Stomach (tissue), 9 donors: ENCODE data around the gene KRT15. TPM values are rescaled to one million over a fixed set of nuclear protein-coding genes. Genes with fewer than 3 reads are reported as not detected.

Source experiments
- DNase-seq, 2 donors: peaks; one replicate each; pipeline versions ENCODE4 v3.0.0 to v3.0.0-alpha.2; 2013 to 2019
- H3K27ac ChIP-seq, 5 donors: fragments of 200-600 bp in 4 of 5; sonication (generic) in 4 of 5; one replicate each; pipeline ENCODE4 v1.5.1; 2013 to 2019; ENCODE audit warnings: mild to moderate bottlenecking in 1 of 5, moderate library complexity in 1 of 5
- H3K27me3 ChIP-seq, 3 donors: fragments of 200-600 bp; sonication (generic); one replicate each; pipeline ENCODE4 v1.5.1; 2017 to 2019; ENCODE audit warnings: mixed run types in 1 of 3
- H3K36me3 ChIP-seq, 4 donors: fragments of 200-600 bp; sonication (generic); 1 replicate in 3 of 4; 2 replicates in 1 of 4; pipeline ENCODE4 v1.5.1; 2016 to 2019
- H3K4me1 ChIP-seq, 4 donors: fragments of 200-600 bp; sonication (generic); one replicate each; pipeline ENCODE4 v1.5.1; 2016 to 2019
- H3K4me3 ChIP-seq, 4 donors: fragments of 200-600 bp; sonication (generic) in 3 of 4; one replicate each; pipeline ENCODE4 v1.5.1; 2016 to 2019; ENCODE audit warnings: mild to moderate bottlenecking in 1 of 4
- H3K9me3 ChIP-seq, 4 donors: fragments of 200-600 bp; sonication (generic); one replicate each; pipeline ENCODE4 v1.5.1; 2016 to 2019
- EP300 ChIP-seq: sonication (generic); formaldehyde crosslinking; IDR thresholded peaks from one replicate; pipeline ENCODE4 v1.6.1; 2017; ENCODE audit warnings: antibody characterized with exemption
- POLR2A ChIP-seq, 4 donors: fragments of 450-650 bp; IDR thresholded peaks; one replicate each; pipeline ENCODE4 v1.6.1; 2016; ENCODE audit warnings: antibody characterized with exemption in 4 of 4, control low read depth in 2 of 4, mild to moderate bottlenecking in 1 of 4, moderate library complexity in 1 of 4
- POLR2AphosphoS5 ChIP-seq, 3 donors: sonication (generic); formaldehyde crosslinking; IDR thresholded peaks; one replicate each; pipeline ENCODE4 v1.6.1; 2016; ENCODE audit warnings: antibody characterized with exemption in 3 of 3
- WGBS, 5 donors: extraction: QIAGEN DNeasy Blood & Tissue Kit in 3 of 5; methylation state at CpG; one replicate each; pipeline versions ENCODE4 v1.1.5 to v1.1.7; 2013 to 2018; 5-methylcytosine and 5-hydroxymethylcytosine counted together
- intact Hi-C: fragments of 100-400 bp; cut with DNase I; formaldehyde crosslinking; loops from one replicate; pipeline ENCODE4 v1.15.1; 2023; ENCODE audit warnings: low total_unique reads
- polyA plus RNA-seq, 3 donors: library from polyadenylated mRNA; stranded (reverse); fragments of 200-250 nt; gene quantifications; one replicate each; pipeline ENCODE4 v1.2.3, GENCODE V29; 2013
- total RNA-seq, 5 donors: library from RNA; depleted of rRNA; stranded (reverse); fragments of >200 nt; gene quantifications; one replicate each; pipeline versions ENCODE4 v1.1.0 to v1.2.3, GENCODE V29; 2014 to 2016
- TF ChIP-seq, protein P1 (sequence below), 7 experiments: fragments of 450-650 bp in 4 of 7; fragments of 200-600 bp in 3 of 7; sonication (generic) in 3 of 7; IDR thresholded peaks; one replicate each; pipeline ENCODE4 v1.5.1; 2016 to 2019; ENCODE audit warnings: antibody characterized with exemption in 7 of 7, control low read depth in 2 of 7, mild to moderate bottlenecking in 1 of 7
- donor health status: healthy with polysubstance abuse.
- donor health status: Bipolar disorder and iron deficiency.
- donor health status: healthy.

Gene KRT15
- total and polyA plus RNA-seq, 8 donors = 1.4 to 3,416 (median 2.6) TPM; not detected in 1

DNA sequence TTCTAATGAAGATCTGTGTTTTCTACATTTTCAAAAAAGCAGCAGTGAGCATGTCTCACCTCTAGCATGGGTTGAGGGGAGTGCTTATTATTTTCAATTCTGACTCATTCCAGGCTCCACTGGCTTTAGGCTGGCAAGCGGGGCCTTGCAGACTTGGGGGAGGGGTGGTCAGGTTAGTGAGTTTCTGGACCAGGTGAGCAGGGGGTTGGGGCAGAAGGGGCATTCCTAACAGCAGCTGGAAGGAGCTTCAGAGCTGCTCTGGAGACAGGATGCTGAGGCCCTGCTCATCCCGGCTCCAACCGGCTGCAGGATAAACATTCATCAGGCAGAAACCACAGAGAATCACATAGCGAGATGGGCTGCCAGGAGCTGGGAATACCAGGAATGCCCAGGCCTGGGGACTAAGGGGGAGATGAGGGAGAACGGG is 19.9 kb upstream of the KRT15 start:
- no peak overlapping the region for H3K4me3 ChIP-seq
- peaks cover 0 to 4% (median 0%) of the 10 kb centered on the region in 4 donors for H3K4me1 ChIP-seq
- intact Hi-C loops = no loop called here
- H3K27ac ChIP-seq = no peak overlapping the region
- TF ChIP-seq POLR2AphosphoS5 (IDR thresholded peaks at IDR 0.05) = no peak
- TF ChIP-seq EP300 = no peak
- TF ChIP-seq, protein P1, sequence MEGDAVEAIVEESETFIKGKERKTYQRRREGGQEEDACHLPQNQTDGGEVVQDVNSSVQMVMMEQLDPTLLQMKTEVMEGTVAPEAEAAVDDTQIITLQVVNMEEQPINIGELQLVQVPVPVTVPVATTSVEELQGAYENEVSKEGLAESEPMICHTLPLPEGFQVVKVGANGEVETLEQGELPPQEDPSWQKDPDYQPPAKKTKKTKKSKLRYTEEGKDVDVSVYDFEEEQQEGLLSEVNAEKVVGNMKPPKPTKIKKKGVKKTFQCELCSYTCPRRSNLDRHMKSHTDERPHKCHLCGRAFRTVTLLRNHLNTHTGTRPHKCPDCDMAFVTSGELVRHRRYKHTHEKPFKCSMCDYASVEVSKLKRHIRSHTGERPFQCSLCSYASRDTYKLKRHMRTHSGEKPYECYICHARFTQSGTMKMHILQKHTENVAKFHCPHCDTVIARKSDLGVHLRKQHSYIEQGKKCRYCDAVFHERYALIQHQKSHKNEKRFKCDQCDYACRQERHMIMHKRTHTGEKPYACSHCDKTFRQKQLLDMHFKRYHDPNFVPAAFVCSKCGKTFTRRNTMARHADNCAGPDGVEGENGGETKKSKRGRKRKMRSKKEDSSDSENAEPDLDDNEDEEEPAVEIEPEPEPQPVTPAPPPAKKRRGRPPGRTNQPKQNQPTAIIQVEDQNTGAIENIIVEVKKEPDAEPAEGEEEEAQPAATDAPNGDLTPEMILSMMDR (IDR thresholded peaks at IDR 0.05) = no peak
- no peak for TF ChIP-seq POLR2A (IDR thresholded peaks at IDR 0.05)
- H3K9me3 ChIP-seq = no peaks in the 10 kb centered on the region
- DNase-seq = peak in 1 of 2 donors; percentile 47
- 71 to 83% (median 77%) methylated on average over 5 of the region's 5 CpGs for WGBS, 5 donors
- H3K27me3 ChIP-seq = peaks cover 0 to 21% (median 4%) of the 10 kb centered on the region in 3 donors
- no peaks in the 10 kb centered on the region for H3K36me3 ChIP-seq

DNA sequence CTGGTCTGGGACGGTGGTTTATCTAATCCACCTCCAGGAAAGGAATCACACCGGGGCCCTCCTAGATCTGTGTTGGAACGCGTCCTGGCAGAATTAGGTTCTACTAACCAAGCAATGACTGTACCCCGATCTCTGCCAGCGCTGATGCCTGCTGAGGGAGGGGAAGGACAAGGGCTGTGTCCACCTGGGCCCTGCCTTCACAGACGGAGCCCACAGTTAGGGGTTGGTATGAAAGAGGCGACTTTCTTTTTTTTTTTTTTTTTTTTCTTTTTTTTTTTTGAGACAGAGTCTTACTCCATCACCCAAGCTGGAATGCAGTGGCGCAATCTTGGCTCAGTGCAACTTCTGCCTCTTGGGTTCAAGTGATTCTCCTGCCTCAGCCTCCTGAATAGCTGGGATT is 19.3 kb upstream of the KRT15 start:
- intact Hi-C loops = no loop called here
- no peak for DNase-seq
- TF ChIP-seq POLR2AphosphoS5 (IDR thresholded peaks at IDR 0.05) (no peak), EP300 (no peak), POLR2A (IDR thresholded peaks at IDR 0.05) (no peak)
- TF ChIP-seq, protein P1 (IDR thresholded peaks at IDR 0.05) = no peak
- Histone ChIP-seq H3K9me3 (no peaks in the 10 kb centered on the region), H3K36me3 (no peaks in the 10 kb centered on the region), H3K27me3 (peaks cover 0 to 23% (median 4%) of the 10 kb centered on the region in 3 donors), H3K4me1 (peaks cover 0 to 4% (median 0%) of the 10 kb centered on the region in 4 donors), H3K27ac (no peak overlapping the region), H3K4me3 (no peak overlapping the region)
- 85 to 93% (median 88%) methylated on average over 8 to 9 of the region's 9 CpGs for WGBS, 5 donors

DNA sequence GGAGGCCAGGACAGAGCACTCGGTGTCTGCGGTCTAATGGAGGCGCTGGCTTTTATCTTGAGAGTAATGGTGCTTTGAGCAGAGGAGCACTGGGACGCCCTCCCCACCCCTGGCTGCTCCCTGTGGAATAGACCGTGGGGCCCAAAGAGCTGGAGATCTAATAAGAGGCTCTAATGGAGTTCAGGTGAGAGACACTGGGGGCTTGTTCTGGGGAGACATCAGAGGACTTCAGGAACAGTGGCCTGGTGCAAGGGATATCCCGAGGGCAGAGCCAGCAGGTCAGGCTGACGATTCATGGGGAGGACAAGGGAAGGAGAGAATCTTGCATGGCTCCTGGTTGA is 18.9 kb upstream of the KRT15 start:
- intact Hi-C loops = no loop called here
- Histone ChIP-seq H3K4me1 (peaks cover 0 to 4% (median 0%) of the 10 kb centered on the region in 4 donors), H3K36me3 (no peaks in the 10 kb centered on the region), H3K4me3 (no peak overlapping the region), H3K27ac (no peak overlapping the region), H3K27me3 (peaks cover 0 to 23% (median 4%) of the 10 kb centered on the region in 3 donors), H3K9me3 (no peaks in the 10 kb centered on the region)
- DNase-seq = no peak
- WGBS, 5 donors = 85 to 94% (median 90%) methylated on average over 7 of the region's 7 CpGs
- TF ChIP-seq POLR2AphosphoS5 (IDR thresholded peaks at IDR 0.05) (no peak), EP300 (no peak), POLR2A (IDR thresholded peaks at IDR 0.05) (no peak)
- TF ChIP-seq, protein P1 (IDR thresholded peaks at IDR 0.05) = no peak

DNA sequence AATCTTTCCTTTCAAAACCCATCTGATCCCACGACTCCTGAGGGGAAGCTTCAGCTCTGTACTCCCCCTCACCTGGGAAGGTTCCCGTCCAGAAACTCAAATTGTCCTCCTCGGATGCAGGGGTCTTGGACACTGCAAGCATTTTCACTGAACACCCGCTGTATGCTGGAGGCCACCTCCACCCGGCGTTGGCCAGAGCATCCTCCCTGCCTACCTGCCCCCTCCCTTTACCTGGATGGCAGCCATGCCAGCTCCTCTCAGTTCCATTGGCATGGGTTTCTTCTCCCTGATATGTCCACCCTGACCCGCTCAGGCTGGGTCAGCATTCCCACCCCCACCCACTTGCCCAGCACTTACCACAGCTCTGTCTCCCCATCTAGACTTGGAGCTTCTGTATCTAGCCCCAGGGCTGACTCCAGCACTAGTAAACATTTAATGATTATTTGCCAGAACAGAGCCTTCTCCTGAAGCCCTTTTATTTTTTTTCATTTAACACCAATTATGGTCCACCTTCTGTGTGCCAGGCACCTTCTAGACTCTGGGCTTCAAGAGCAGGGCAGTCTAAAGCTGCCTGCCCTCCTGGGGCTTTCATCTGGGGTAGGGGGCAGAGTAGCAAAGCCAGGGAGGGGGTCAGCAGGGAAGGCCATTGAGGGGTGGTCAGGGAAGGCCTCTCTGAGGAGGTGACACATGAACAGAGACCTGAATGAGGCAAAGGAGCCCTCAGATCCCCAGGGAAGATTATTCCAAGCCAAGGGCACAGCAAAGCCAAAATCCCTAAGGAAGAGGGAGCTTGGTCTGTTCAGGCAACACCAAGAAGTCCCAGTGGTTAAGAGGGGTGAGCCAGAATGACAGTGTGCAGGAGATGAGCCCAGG is 18.3 kb upstream of the KRT15 start:
- Histone ChIP-seq H3K27me3 (peaks cover 0 to 23% (median 4%) of the 10 kb centered on the region in 3 donors), H3K4me1 (peaks cover 0 to 4% (median 0%) of the 10 kb centered on the region in 4 donors), H3K9me3 (no peaks in the 10 kb centered on the region), H3K36me3 (no peaks in the 10 kb centered on the region), H3K4me3 (no peak overlapping the region), H3K27ac (no peak overlapping the region)
- 87 to 92% (median 88%) methylated on average over 7 of the region's 7 CpGs for WGBS, 5 donors
- no peak for DNase-seq
- intact Hi-C loops = no loop called here
- TF ChIP-seq POLR2A (IDR thresholded peaks at IDR 0.05) (no peak), POLR2AphosphoS5 (IDR thresholded peaks at IDR 0.05) (no peak), EP300 (no peak)
- TF ChIP-seq, protein P1 (IDR thresholded peaks at IDR 0.05) = no peak
